IMR-90 (cell line): ENCODE data around the gene BTAF1.

ENCODE experiments used
- BHLHE40 ChIP-seq: fragments of 150-350 bp; IDR thresholded peaks from 2 replicates; pipeline ENCODE4 v1.6.1; 2016; ENCODE audit warnings: mild to moderate bottlenecking, low read depth, low read length
- MAZ ChIP-seq: IDR thresholded peaks from 2 replicates; pipeline ENCODE4 v1.6.1; 2012; ENCODE audit warnings: low read depth, mild to moderate bottlenecking, low read length, improper control_type of control experiment, moderate library complexity, borderline replicate concordance
- MXI1 ChIP-seq: IDR thresholded peaks from 2 replicates; pipeline ENCODE4 v1.6.1; 2012; ENCODE audit warnings: low read depth, mild to moderate bottlenecking, low read length, moderate library complexity, borderline replicate concordance
- POLR2A ChIP-seq: IDR thresholded peaks from 2 replicates; pipeline ENCODE4 v1.6.1; 2012; ENCODE audit warnings: mild to moderate bottlenecking, low read depth, low read length
- SMC3 ChIP-seq: fragments of 150-350 bp; IDR thresholded peaks from 2 replicates; pipeline ENCODE4 v1.6.1; 2016; ENCODE audit warnings: low read depth, mild to moderate bottlenecking, antibody characterized with exemption, low read length, moderate library complexity
- TF ChIP-seq, protein P1 (sequence below): conservative IDR thresholded peaks from 2 replicates; pipeline ENCODE4 v1.5.1; 2012; ENCODE audit warnings: mild to moderate bottlenecking, low read depth, low read length, improper control_type of control experiment

DNA sequence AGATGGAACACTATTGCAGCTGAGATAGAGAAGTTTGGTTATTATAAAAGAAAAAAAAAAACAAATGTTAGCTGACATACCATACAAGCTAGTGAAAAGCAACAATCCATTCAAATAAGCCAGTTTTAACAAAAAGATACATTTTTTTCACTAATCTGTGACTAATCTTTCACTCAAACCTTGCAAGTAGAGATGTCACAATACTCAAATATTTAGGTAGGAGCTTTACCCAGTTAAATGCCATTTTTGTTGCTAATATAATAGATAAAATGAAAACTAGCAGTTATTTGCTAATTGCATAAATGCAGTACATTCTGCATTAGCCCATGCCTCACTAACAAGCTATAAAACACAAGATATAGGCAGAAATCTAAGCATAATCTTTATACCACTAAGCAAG is 123.6 kb downstream of the BTAF1 start:
- TF ChIP-seq MXI1 (no peak), SMC3 (no peak), POLR2A (no peak), MAZ (no peak), BHLHE40 (no peak)
- TF ChIP-seq, protein P1, sequence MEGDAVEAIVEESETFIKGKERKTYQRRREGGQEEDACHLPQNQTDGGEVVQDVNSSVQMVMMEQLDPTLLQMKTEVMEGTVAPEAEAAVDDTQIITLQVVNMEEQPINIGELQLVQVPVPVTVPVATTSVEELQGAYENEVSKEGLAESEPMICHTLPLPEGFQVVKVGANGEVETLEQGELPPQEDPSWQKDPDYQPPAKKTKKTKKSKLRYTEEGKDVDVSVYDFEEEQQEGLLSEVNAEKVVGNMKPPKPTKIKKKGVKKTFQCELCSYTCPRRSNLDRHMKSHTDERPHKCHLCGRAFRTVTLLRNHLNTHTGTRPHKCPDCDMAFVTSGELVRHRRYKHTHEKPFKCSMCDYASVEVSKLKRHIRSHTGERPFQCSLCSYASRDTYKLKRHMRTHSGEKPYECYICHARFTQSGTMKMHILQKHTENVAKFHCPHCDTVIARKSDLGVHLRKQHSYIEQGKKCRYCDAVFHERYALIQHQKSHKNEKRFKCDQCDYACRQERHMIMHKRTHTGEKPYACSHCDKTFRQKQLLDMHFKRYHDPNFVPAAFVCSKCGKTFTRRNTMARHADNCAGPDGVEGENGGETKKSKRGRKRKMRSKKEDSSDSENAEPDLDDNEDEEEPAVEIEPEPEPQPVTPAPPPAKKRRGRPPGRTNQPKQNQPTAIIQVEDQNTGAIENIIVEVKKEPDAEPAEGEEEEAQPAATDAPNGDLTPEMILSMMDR, result no peak
